Right lobe of liver (tissue), 4 donors: ENCODE results near the gene LRCH1.

ENCODE experiments used
- CTCF ChIP-seq, 4 donors: fragments of 200-600 bp in 3 of 4; fragments of 450-650 bp in 1 of 4; IDR thresholded peaks; one replicate each; pipeline versions ENCODE4 v1.5.1 to v1.8.0; 2016 to 2022; ENCODE audit warnings: antibody characterized with exemption in 4 of 4, mild to moderate bottlenecking in 2 of 4
- POLR2A ChIP-seq: fragments of 450-650 bp; IDR thresholded peaks from one replicate; pipeline ENCODE4 v1.6.1; 2017; ENCODE audit warnings: antibody characterized with exemption, mild to moderate bottlenecking
- donor health status: DM: no; HTN: no; CAD: no.
- donor health status: DM: no; HTN: no; CAD: no.
- donor health status: DM: no; HTN: yes; CAD: no.

- TF ChIP-seq CTCF (IDR thresholded peaks at IDR 0.05) = no peak
- no peak for TF ChIP-seq POLR2A
Observed at GRCh38 chr13:46595885-46596275, 42.9 kb downstream of the LRCH1 start.
